Stimulated activated naive B cell treated with anti-CD40 and anti-IgM and Interleukin-4, amounts not matched to agents 10 μg/mL and 1 μg/mL and 100 μg/mL, for 72 hours (primary cell): Measurements from ENCODE around the gene FAM53C.

Experiments used
- ATAC-seq, 2 donors: fragments of 150-1000 bp; cut with Tn5 transposase; replicated peaks; 2 replicates each; pipeline ENCODE4 v1.10.0; 2021; ENCODE audit warnings: moderate library complexity in 1 of 2
- DNase-seq: peaks from one replicate; pipeline ENCODE4 v3.0.0; 2021
- H3K27ac Mint-ChIP-seq: one replicate; pipeline ENCODE4 v1.8.0; 2022; ENCODE audit warnings: mild to moderate bottlenecking, mixed read lengths
- H3K27me3 Mint-ChIP-seq, 2 donors: one replicate each; pipeline ENCODE4 v1.8.0; 2022; ENCODE audit warnings: mixed read lengths in 2 of 2
- H3K36me3 Mint-ChIP-seq, 2 donors: one replicate each; pipeline ENCODE4 v1.8.0; 2022; ENCODE audit warnings: mixed read lengths in 2 of 2, mild to moderate bottlenecking in 1 of 2
- H3K4me1 Mint-ChIP-seq, 2 donors: one replicate each; pipeline ENCODE4 v1.8.0; 2022; ENCODE audit warnings: mixed read lengths in 2 of 2, mild to moderate bottlenecking in 1 of 2
- H3K4me3 Mint-ChIP-seq, 2 donors: one replicate each; pipeline ENCODE4 v1.8.0; 2022; ENCODE audit warnings: mild to moderate bottlenecking in 2 of 2, mixed read lengths in 2 of 2, moderate library complexity in 1 of 2
- H3K9me3 Mint-ChIP-seq, 2 donors: one replicate each; pipeline ENCODE4 v1.8.0; 2022; ENCODE audit warnings: mixed read lengths in 2 of 2, mild to moderate bottlenecking in 1 of 2

Gene FAM53C

DNA sequence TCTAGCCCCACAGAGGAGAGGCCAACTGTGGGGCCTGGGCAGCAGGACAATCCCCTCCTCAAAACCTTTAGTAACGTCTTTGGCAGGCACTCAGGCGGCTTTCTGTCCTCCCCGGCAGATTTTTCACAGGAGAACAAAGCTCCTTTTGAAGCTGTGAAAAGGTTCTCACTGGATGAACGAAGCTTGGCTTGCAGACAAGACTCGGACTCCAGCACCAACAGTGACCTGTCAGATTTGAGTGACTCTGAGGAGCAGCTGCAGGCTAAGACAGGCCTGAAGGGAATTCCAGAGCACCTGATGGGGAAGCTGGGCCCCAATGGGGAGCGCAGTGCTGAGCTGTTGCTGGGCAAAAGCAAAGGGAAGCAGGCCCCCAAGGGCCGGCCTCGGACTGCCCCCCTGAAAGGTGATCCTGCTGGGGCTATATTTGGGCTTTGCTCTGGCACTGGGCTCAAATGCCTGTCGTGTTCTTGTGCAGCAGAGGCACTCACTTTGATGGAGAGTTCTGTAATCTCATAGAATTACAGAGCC, 53.9 kb downstream of the FAM53C start:
- Mint-ChIP-seq H3K4me1 (no peaks in the 10 kb centered on the region), H3K36me3 (peaks cover 40 to 54% of the 10 kb centered on the region in 2 donors), H3K9me3 (no peaks in the 10 kb centered on the region), H3K27ac (no peak overlapping the region), H3K4me3 (no peak overlapping the region), H3K27me3 (no peaks in the 10 kb centered on the region)
- no peak for DNase-seq
- no peak for ATAC-seq
